Panc1 (cell line): ENCODE measurements around the gene ZNF77.
"Not testable (repeated sequence)": the region's sequence is repeated elsewhere in the genome, so short reads cannot be mapped to it uniquely, and the experiment has no call there.

Experiments
- CTCF ChIP-seq: fragments of 450-650 bp; IDR thresholded peaks from 2 replicates; pipeline ENCODE4 v1.5.1; 2017; ENCODE audit warnings: mild to moderate bottlenecking
- POLR2AphosphoS5 ChIP-seq: IDR thresholded peaks from 2 replicates; pipeline ENCODE4 v1.6.1; 2012; ENCODE audit warnings: mild to moderate bottlenecking, low read depth, low read length, moderate library complexity
- TCF7L2 ChIP-seq: IDR thresholded peaks from 2 replicates; pipeline ENCODE4 v1.6.1; 2011; ENCODE audit warnings: mild to moderate bottlenecking, low read depth, low read length, inconsistent platforms

- not testable (repeated sequence) for TF ChIP-seq CTCF, TCF7L2, POLR2AphosphoS5
These were observed 8.9 kb downstream of the ZNF77 start for GRCh38 chr19:2935863-2936262.
